Endothelial cell of umbilical vein (primary cell): Measurements from ENCODE around the gene CD44. TPM values are rescaled to one million over a fixed set of nuclear protein-coding genes. Genes with fewer than 3 reads are reported as not detected.

Source experiments
- BruUV-seq: library from RNA; stranded (reverse); fragments of 400-500 nt; replicated peaks from 2 replicates; lab custom pipeline; 2021; lab: Mats Ljungman, UMichigan
- CTCF ChIA-PET: fragments of 300-600, 350-600 bp; sonication (Branson Sonifier 250); formaldehyde crosslinking; loops from one replicate; lab custom pipeline; 2021; ENCODE audit warnings: antibody characterized with exemption, inconsistent platforms; lab: Charles Lee
- POLR2A ChIA-PET: fragments of 300-600, 350-600 bp; sonication (Branson Sonifier 250); formaldehyde crosslinking; loops from one replicate; lab custom pipeline; 2021; ENCODE audit warnings: antibody characterized with exemption, inconsistent platforms; lab: Charles Lee
- DNase-seq: peaks from one replicate; pipeline ENCODE4 v3.0.0-alpha.2; 2011; ENCODE audit warnings: low read depth, low spot score
- FAIRE-seq: peaks from 2 replicates; lab custom pipeline; 2011; peaks lifted over from hg19 to GRCh38; lab: Jason Lieb, UNC
- H2AFZ ChIP-seq: 2 replicates; pipeline ENCODE4 v1.6.0; 2012; ENCODE audit warnings: low read depth, low read length, control low read depth, inconsistent platforms
- H3K27ac ChIP-seq: 2 replicates; pipeline ENCODE4 v1.5.1; 2011; ENCODE audit warnings: low read depth, mild to moderate bottlenecking, control low read depth, low read length, moderate library complexity; ENCODE audit not compliant: insufficient read depth
- H3K27me3 ChIP-seq, 2 experiments: 2 replicates each; pipeline versions ENCODE4 v1.6.0 to v1.6.1; 2011; ENCODE audit warnings: low read length in 2 of 2, mixed read lengths in 1 of 2; ENCODE audit not compliant: control insufficient read depth in 2 of 2, insufficient read depth in 2 of 2
- H3K36me3 ChIP-seq, 2 experiments: 2 replicates in 1 of 2; 3 replicates in 1 of 2; pipeline ENCODE4 v1.5.1; 2011; ENCODE audit warnings: low read length in 2 of 2, mild to moderate bottlenecking in 1 of 2, moderate library complexity in 1 of 2; ENCODE audit not compliant: control insufficient read depth in 2 of 2, insufficient read depth in 2 of 2; ENCODE audit errors: extremely low read depth in 1 of 2
- H3K4me1 ChIP-seq: 3 replicates; pipeline ENCODE4 v1.5.1; 2011; ENCODE audit warnings: mild to moderate bottlenecking, low read length; ENCODE audit not compliant: control insufficient read depth, insufficient read depth; ENCODE audit errors: extremely low read depth
- H3K4me2 ChIP-seq: 2 replicates; pipeline ENCODE4 v1.6.1; 2011; ENCODE audit warnings: low read length, control low read depth, mixed read lengths; ENCODE audit not compliant: insufficient read depth
- H3K4me3 ChIP-seq, 3 experiments: fragments of 200-600 bp in 1 of 3; sonication (generic), shearing (Covaris generic) in 1 of 3; replicated peaks in 1 of 3; 2 replicates each; pipeline ENCODE4 v1.5.1; 2011 to 2016; ENCODE audit warnings: control low read depth in 3 of 3, low read length in 3 of 3, mild to moderate bottlenecking in 2 of 3, inconsistent platforms in 1 of 3, low read depth in 1 of 3, moderate library complexity in 1 of 3; ENCODE audit not compliant: insufficient read depth in 1 of 3
- H3K79me2 ChIP-seq: 2 replicates; pipeline ENCODE4 v1.6.0; 2012; ENCODE audit warnings: low read length, inconsistent platforms; ENCODE audit not compliant: control insufficient read depth, insufficient read depth
- H3K9ac ChIP-seq: replicated peaks from 2 replicates; pipeline ENCODE3; 2011; ENCODE audit warnings: low read length, control low read depth; ENCODE audit not compliant: insufficient read depth; ENCODE audit errors: extremely low read depth
- H3K9me1 ChIP-seq: replicated peaks from 3 replicates; pipeline ENCODE4 v1.6.0; 2011; ENCODE audit warnings: mild to moderate bottlenecking, low read length; ENCODE audit not compliant: control insufficient read depth, insufficient read depth; ENCODE audit errors: extremely low read depth
- H3K9me3 ChIP-seq: replicated peaks from 2 replicates; pipeline ENCODE4 v1.5.1; 2012; ENCODE audit warnings: low read length, inconsistent platforms; ENCODE audit not compliant: control insufficient read depth, insufficient read depth
- H4K20me1 ChIP-seq: replicated peaks from 2 replicates; pipeline ENCODE3; 2011; ENCODE audit warnings: mild to moderate bottlenecking, low read length; ENCODE audit not compliant: control insufficient read depth, insufficient read depth; ENCODE audit errors: extremely low read depth
- CTCF ChIP-seq, 2 donors: IDR thresholded peaks; 1 replicate in 1 of 2; 2 replicates in 1 of 2; pipeline ENCODE4 v1.5.1; 2011; ENCODE audit warnings: low read length in 2 of 2, mild to moderate bottlenecking in 2 of 2, moderate library complexity in 2 of 2, control low read depth in 1 of 2, inconsistent platforms in 1 of 2, low read depth in 1 of 2; ENCODE audit not compliant: insufficient read depth in 1 of 2; ENCODE audit errors: extremely low read depth in 1 of 2
- EZH2 ChIP-seq: IDR thresholded peaks from 2 replicates; pipeline ENCODE4 v1.6.1; 2012; ENCODE audit warnings: borderline replicate concordance, low read depth, mild to moderate bottlenecking, moderate library complexity, low read length, inconsistent platforms; ENCODE audit not compliant: severe bottlenecking
- FOS ChIP-seq: IDR thresholded peaks from 2 replicates; pipeline ENCODE4 v1.6.1; 2011; ENCODE audit warnings: mild to moderate bottlenecking, low read length, moderate library complexity, borderline replicate concordance; ENCODE audit not compliant: insufficient read depth
- GATA2 ChIP-seq: IDR thresholded peaks from 2 replicates; pipeline ENCODE4 v1.7.0; 2011; ENCODE audit warnings: low read depth, mild to moderate bottlenecking, moderate library complexity, mixed read lengths, low read length; ENCODE audit not compliant: insufficient read length, insufficient read depth
- MAX ChIP-seq: IDR thresholded peaks from 2 replicates; pipeline ENCODE4 v1.6.1; 2011; ENCODE audit not compliant: insufficient read depth, insufficient read length
- MYC ChIP-seq: IDR thresholded peaks from one replicate; pipeline ENCODE4 v1.6.1; 2011; ENCODE audit warnings: mild to moderate bottlenecking, low read depth, low read length
- POLR2A ChIP-seq: IDR thresholded peaks from 2 replicates; pipeline ENCODE4 v1.6.1; 2012; ENCODE audit warnings: low read depth, mild to moderate bottlenecking, control low read depth, low read length
- POLR2AphosphoS5 ChIP-seq: IDR thresholded peaks from 2 replicates; pipeline ENCODE4 v1.6.1; 2012; ENCODE audit warnings: low read depth, mild to moderate bottlenecking, control low read depth, low read length, moderate library complexity; ENCODE audit not compliant: insufficient read depth
- dilution Hi-C: fragments of 300-500 bp; cut with MboI; formaldehyde crosslinking; loops from one replicate; pipeline ENCODE4 v1.15.0; 2019; ENCODE audit warnings: low sequenced_read_pairs; ENCODE audit not compliant: extremely low pct_ligation_motif_present
- intact Hi-C: fragments of 100-400 bp; cut with micrococcal nuclease; formaldehyde crosslinking; loops from one replicate; pipeline ENCODE4 v1.10.0; 2022
- polyA plus RNA-seq, 4 experiments: library from polyadenylated mRNA; depleted of rRNA in 3 of 4; stranded (reverse) in 3 of 4; unstranded in 1 of 4; fragments of >200 nt; gene quantifications; 2 replicates each; pipeline versions ENCODE4 v1.2.1 to v1.2.3, GENCODE V29; 2011 to 2012; ENCODE audit warnings: missing spikeins in 1 of 4
- total RNA-seq: library from RNA; stranded (reverse); gene quantifications from 2 replicates; pipeline ENCODE4 v1.2.3, GENCODE V29; 2021

The CD44 gene
- total and polyA plus RNA-seq, 2 donors (not counting 3 experiments of a cell fraction or from before 2014, with no cell fraction given), result 25.5 to 26.3 TPM

- H3K27me3 ChIP-seq, result peaks cover 8 to 23% of the 10 kb centered on the region in 2 experiments
These were observed 22.7 kb upstream of the CD44 start for GRCh38 chr11:35116245-35116644.

More at GRCh38 chr11:35116245-35116644, 22.7 kb upstream of the CD44 start:
- Histone ChIP-seq H3K9me1 (no peaks in the 10 kb centered on the region), H3K9me3 (no peaks in the 10 kb centered on the region), H4K20me1 (no peaks in the 10 kb centered on the region), H3K4me2 (no peak overlapping the region), H3K27ac (no peak overlapping the region), H3K4me1 (peaks cover 10% of the 10 kb centered on the region), H3K9ac (no peak overlapping the region), H3K36me3 (no peaks in the 10 kb centered on the region), H2AFZ (no peak overlapping the region), H3K4me3 (no peak overlapping the region), H3K79me2 (no peaks in the 10 kb centered on the region)
- CTCF ChIA-PET, result interaction anchor here (1.2 kb wide), 1 partner anchor 20 kb away, joined by 3 read pairs; no protein-coding TSS in a partner anchor
- BruUV-seq, result no TSS peak
- POLR2A ChIA-PET, result no interaction called here
- TF ChIP-seq MAX (no peak), MYC (no peak), POLR2A (no peak), GATA2 (no peak), FOS (no peak), POLR2AphosphoS5 (no peak), CTCF (IDR thresholded peaks at IDR 0.05; ENCODE audit: extremely low read depth in 1 of 2, insufficient read depth in 1 of 2, low read depth in 1 of 2, low read length in 2 of 2) (no peak), EZH2 (no peak)
- DNase-seq (no peak), FAIRE-seq (no peak)
- dilution Hi-C loops (no loop called here), intact Hi-C loops (no loop called here)
